ENCODE data around the gene CYSTM1. TPM values are rescaled to one million over a fixed set of nuclear protein-coding genes. Genes with fewer than 3 reads are reported as not detected.

The CYSTM1 gene
- total and polyA plus RNA-seq, 2 of the 8 experiments (the other 6 are each of a cell fraction or from before 2014, with no cell fraction given), result 25.0 to 47.8 TPM

DNA sequence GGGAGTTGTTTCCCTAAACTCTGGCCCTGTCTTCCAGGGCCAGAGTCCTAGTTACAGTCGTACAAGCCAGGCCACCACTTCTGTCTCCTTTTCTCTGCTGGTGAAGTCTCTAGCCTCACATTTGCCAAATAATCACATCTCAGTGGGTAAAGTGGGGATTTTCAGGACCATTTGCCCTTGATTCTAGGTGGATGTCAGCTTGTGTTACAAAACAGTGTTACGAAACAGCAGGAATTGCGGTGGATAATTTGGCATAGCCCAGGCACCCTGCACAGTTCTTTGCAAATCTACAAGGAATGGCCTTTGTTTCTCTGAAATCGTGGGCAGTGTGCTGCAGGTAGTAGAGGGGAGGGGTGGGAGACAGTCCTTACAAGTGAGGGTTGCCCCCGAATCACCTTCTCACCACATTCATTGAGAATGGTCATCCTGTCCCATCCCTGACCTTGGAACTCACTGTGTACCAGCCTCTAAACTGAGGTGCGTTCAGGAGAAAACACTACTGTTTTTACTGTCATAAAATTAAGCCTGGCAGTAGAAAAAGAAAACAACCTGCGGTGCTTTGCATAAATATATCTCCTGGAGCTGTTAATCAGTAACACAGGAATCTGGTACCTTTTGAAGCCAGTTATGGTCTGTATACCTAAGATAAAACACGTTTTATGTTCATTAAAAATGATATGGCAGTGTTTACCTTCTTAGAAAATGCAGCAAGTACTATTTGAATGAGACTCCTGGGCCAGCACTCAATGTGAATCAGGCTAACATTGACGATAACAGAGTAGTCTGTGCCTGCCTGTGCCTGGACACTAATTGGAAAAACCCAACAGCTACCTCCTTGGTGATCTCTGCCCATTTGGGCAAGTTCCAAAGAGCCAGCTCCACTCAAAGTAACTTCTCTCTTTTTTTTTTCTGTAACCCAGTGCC is 44.3 kb downstream of the CYSTM1 start:
- FAIRE-seq, result no peak
- Histone ChIP-seq H3K9me3 (ENCODE audit: insufficient read depth in 2 of 2, low read depth in 1 of 2, low read length in 1 of 2) (no peaks in the 10 kb centered on the region), H3K4me2 (ENCODE audit: insufficient read depth in 1 of 2, low read depth in 2 of 2, low read length in 2 of 2) (no peak overlapping the region), H2BK12ac (ENCODE audit: low read depth, low read length) (no peak overlapping the region), H3K9ac (replicated peaks in 1 of 4; ENCODE audit: extremely low read depth in 1 of 4, low read depth in 3 of 4, low read length in 3 of 4) (no peak overlapping the region; a peak in 1 of 7 replicates), H2AFZ (ENCODE audit: low read length) (no peak overlapping the region), H3K36me3 (ENCODE audit: control insufficient read depth in 2 of 4, insufficient read depth in 4 of 4, low read length in 3 of 4) (no peaks in the 10 kb centered on the region), H2BK120ac (replicated peaks; ENCODE audit: low read depth, low read length) (no peak overlapping the region), H3K18ac (ENCODE audit: extremely low read depth, low read length) (no peak overlapping the region), H3K23me2 (ENCODE audit: low read depth, low read length) (no peaks in the 10 kb centered on the region), H3K27ac (ENCODE audit: low read depth, low read length) (no peak overlapping the region), H3K79me2 (ENCODE audit: control insufficient read depth in 1 of 2, insufficient read depth in 2 of 2, low read length in 2 of 2) (no peaks in the 10 kb centered on the region), H3K56ac (replicated peaks; ENCODE audit: insufficient read length, low read depth, low read length) (no peak overlapping the region), H3K4me1 (replicated peaks in 1 of 4; ENCODE audit: control insufficient read depth in 3 of 4, insufficient read depth in 4 of 4, low read length in 3 of 4) (peaks cover 0 to 4% (median 0%) of the 10 kb centered on the region in 4 experiments; a peak in 1 of 7 replicates), H3K23ac (ENCODE audit: insufficient read length) (no peak overlapping the region), H4K20me1 (replicated peaks in 1 of 2; ENCODE audit: control insufficient read depth in 1 of 2, insufficient read depth in 2 of 2, low read length in 2 of 2) (no peaks in the 10 kb centered on the region), H3K27me3 (replicated peaks in 1 of 4; ENCODE audit: control insufficient read depth in 3 of 4, extremely low read depth in 1 of 4, insufficient read depth in 3 of 4, low read length in 3 of 4) (no peaks in the 10 kb centered on the region), H2BK5ac (ENCODE audit: low read depth, low read length) (no peak overlapping the region), H2BK20ac (ENCODE audit: low read length) (no peak overlapping the region), H2AK5ac (ENCODE audit: low read depth, low read length) (no peak overlapping the region), H3K79me1 (ENCODE audit: low read depth, low read length) (no peaks in the 10 kb centered on the region), H4K91ac (replicated peaks; ENCODE audit: insufficient read length, low read length) (no peak overlapping the region), H3K14ac (ENCODE audit: insufficient read length) (no peak overlapping the region), H2BK15ac (ENCODE audit: low read length) (no peak overlapping the region), H3K4ac (replicated peaks; ENCODE audit: insufficient read length, low read depth, low read length) (no peak overlapping the region), H4K8ac (ENCODE audit: extremely low read depth, insufficient read depth, low read length) (no peak overlapping the region), H3K4me3 (ENCODE audit: extremely low read depth in 1 of 4, insufficient read depth in 2 of 4, low read depth in 3 of 4, low read length in 4 of 4) (no peak overlapping the region), H4K5ac (ENCODE audit: insufficient read length, low read depth, low read length) (no peak overlapping the region)
- WGBS, 2 experiments (ENCODE audit: extremely low coverage in 1 of 2, insufficient coverage in 1 of 2, insufficient read length in 1 of 2, insufficient replicate concordance in 2 of 2, low coverage in 1 of 2, low lambda C conversion rate in 2 of 2, missing lambda C conversion rate in 1 of 2), result 85% methylated on average over 9 of the region's 9 CpGs; no CpG with 5 or more reads in 1 of the 2 experiments
- ChIA-PET CTCF (ENCODE audit: partially characterized antibody) (interaction anchor here (0.6 to 6.0 kb wide), 4 partner anchors 13 to 173 kb away, joined by 3 to 55 read pairs (median 10); no protein-coding TSS in a partner anchor), POLR2A (ENCODE audit: partially characterized antibody) (interaction anchor here (0.6 kb wide), 1 partner anchor 360 kb away, joined by 3 read pairs; no protein-coding TSS in a partner anchor)
- DNase-seq (ENCODE audit: low read depth in 1 of 2, low spot score in 2 of 2), result no peak
- no peak for TF ChIP-seq CBX5 (IDR thresholded peaks at IDR 0.05; ENCODE audit: low read depth, low read length)
- TF ChIP-seq GTF2F1 (IDR thresholded peaks at IDR 0.05; ENCODE audit: borderline replicate concordance, low read depth, low read length), result no peak
- no peak for TF ChIP-seq SUZ12 (IDR thresholded peaks at IDR 0.05; ENCODE audit: low read length)
- no peak for TF ChIP-seq KDM1A (IDR thresholded peaks at IDR 0.05; ENCODE audit: borderline replicate concordance, low read length)
- TF ChIP-seq SP1 (IDR thresholded peaks at IDR 0.05; ENCODE audit: low read depth, low read length), result no peak
- TF ChIP-seq PHF8 (conservative IDR thresholded peaks at IDR 0.05; ENCODE audit: low read depth, low read length), result no peak

Data from H1 (cell line).